Osteoblast (primary cell): ENCODE results near the gene TMEM62. TPM values are rescaled to one million over a fixed set of nuclear protein-coding genes. Genes with fewer than 3 reads are reported as not detected.

ENCODE experiments used
- DNase-seq: peaks from one replicate; pipeline ENCODE4 v3.0.0; 2011; ENCODE audit warnings: low spot score, mixed read lengths; ENCODE audit not compliant: insufficient read length; ENCODE audit errors: missing footprints
- H2AFZ ChIP-seq: 2 replicates; pipeline ENCODE4 v1.6.0; 2011; ENCODE audit warnings: mild to moderate bottlenecking, low read length
- H3K27ac ChIP-seq: 2 replicates; pipeline ENCODE4 v1.5.1; 2011; ENCODE audit warnings: mild to moderate bottlenecking, low read depth, low read length, moderate library complexity
- H3K27me3 ChIP-seq: 2 replicates; pipeline ENCODE4 v1.6.0; 2012; ENCODE audit warnings: mild to moderate bottlenecking, control low read depth, inconsistent platforms, low read length, moderate library complexity; ENCODE audit not compliant: insufficient read depth
- H3K36me3 ChIP-seq: 2 replicates; pipeline ENCODE4 v1.5.1; 2011; ENCODE audit warnings: mild to moderate bottlenecking, low read length, control low read depth, moderate library complexity; ENCODE audit not compliant: insufficient read depth
- H3K4me1 ChIP-seq: 2 replicates; pipeline ENCODE4 v1.5.1; 2011; ENCODE audit warnings: mild to moderate bottlenecking, low read length, control low read depth, moderate library complexity; ENCODE audit not compliant: insufficient read depth
- H3K4me2 ChIP-seq: 2 replicates; pipeline ENCODE4 v1.6.0; 2011; ENCODE audit warnings: mild to moderate bottlenecking, low read length; ENCODE audit not compliant: insufficient read depth
- H3K4me3 ChIP-seq: fragments of 200-600 bp; sonication (generic); 3 replicates; pipeline ENCODE4 v1.5.1; 2012; ENCODE audit warnings: mild to moderate bottlenecking, low read length, inconsistent platforms; ENCODE audit not compliant: insufficient read depth
- H3K79me2 ChIP-seq: 2 replicates; pipeline ENCODE4 v1.6.0; 2012; ENCODE audit warnings: mild to moderate bottlenecking, low read length, control low read depth, inconsistent platforms; ENCODE audit not compliant: insufficient read depth
- H3K9me3 ChIP-seq: 2 replicates; pipeline ENCODE4 v1.5.1; 2011; ENCODE audit warnings: low read depth, low read length, control low read depth
- H4K20me1 ChIP-seq: 2 replicates; pipeline ENCODE4 v1.6.0; 2012; ENCODE audit warnings: mild to moderate bottlenecking, low read length, control low read depth; ENCODE audit not compliant: insufficient read depth
- total RNA-seq: library from RNA; depleted of rRNA; stranded (reverse); fragments of >200 nt; gene quantifications from 2 replicates; pipeline ENCODE4 v1.2.3, GENCODE V29; 2012
- TF ChIP-seq, protein P1 (sequence below): IDR thresholded peaks from 2 replicates; pipeline ENCODE4 v1.5.1; 2011; ENCODE audit warnings: mild to moderate bottlenecking, low read depth, low read length, moderate library complexity; ENCODE audit errors: extremely low read depth

TMEM62 gene
- total RNA-seq, 1 donor = 17.7 TPM

DNA sequence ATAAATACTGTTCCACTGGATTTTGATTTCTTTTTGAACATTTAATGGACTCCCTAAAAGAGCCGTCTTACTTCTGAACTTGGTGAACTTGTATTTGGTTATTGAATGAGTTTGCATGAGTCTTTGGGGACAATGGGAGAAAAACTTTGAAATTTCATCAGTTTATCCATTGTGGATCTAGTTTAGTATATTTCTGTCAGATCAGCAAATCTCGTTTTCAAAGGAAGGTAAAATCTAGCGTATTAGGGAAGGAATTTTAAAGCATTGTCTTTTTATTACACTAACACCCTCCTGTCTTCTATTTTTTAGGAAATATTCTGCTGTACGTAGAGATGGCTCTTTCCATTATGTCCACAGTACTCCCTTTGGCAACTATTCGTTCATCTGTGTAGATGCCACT, 12.8 kb downstream of the TMEM62 start:
- Histone ChIP-seq H4K20me1 (no peaks in the 10 kb centered on the region), H3K4me3 (no peak overlapping the region), H2AFZ (no peak overlapping the region), H3K27ac (no peak overlapping the region), H3K79me2 (no peaks in the 10 kb centered on the region), H3K9me3 (no peaks in the 10 kb centered on the region), H3K36me3 (no peaks in the 10 kb centered on the region), H3K27me3 (no peaks in the 10 kb centered on the region), H3K4me2 (no peak overlapping the region), H3K4me1 (peaks cover 10% of the 10 kb centered on the region)
- DNase-seq = no peak
- TF ChIP-seq, protein P1, sequence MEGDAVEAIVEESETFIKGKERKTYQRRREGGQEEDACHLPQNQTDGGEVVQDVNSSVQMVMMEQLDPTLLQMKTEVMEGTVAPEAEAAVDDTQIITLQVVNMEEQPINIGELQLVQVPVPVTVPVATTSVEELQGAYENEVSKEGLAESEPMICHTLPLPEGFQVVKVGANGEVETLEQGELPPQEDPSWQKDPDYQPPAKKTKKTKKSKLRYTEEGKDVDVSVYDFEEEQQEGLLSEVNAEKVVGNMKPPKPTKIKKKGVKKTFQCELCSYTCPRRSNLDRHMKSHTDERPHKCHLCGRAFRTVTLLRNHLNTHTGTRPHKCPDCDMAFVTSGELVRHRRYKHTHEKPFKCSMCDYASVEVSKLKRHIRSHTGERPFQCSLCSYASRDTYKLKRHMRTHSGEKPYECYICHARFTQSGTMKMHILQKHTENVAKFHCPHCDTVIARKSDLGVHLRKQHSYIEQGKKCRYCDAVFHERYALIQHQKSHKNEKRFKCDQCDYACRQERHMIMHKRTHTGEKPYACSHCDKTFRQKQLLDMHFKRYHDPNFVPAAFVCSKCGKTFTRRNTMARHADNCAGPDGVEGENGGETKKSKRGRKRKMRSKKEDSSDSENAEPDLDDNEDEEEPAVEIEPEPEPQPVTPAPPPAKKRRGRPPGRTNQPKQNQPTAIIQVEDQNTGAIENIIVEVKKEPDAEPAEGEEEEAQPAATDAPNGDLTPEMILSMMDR = no peak

GRCh38 chr15:43150191-43150929, 17.0 kb downstream of the TMEM62 start:
- H3K4me2 ChIP-seq = peak overlapping the region; percentile 3
- peak overlapping the region; percentile 12 for H2AFZ ChIP-seq
- H3K4me1 ChIP-seq = peaks cover 10% of the 10 kb centered on the region
- peaks cover 17% of the 10 kb centered on the region for H3K36me3 ChIP-seq
- peak overlapping the region; percentile 78 for H3K27ac ChIP-seq
- H3K9me3 ChIP-seq = no peaks in the 10 kb centered on the region
- DNase-seq = peak; percentile 92
- H3K79me2 ChIP-seq = no peaks in the 10 kb centered on the region
- H3K4me3 ChIP-seq = no peak overlapping the region
- no peaks in the 10 kb centered on the region for H4K20me1 ChIP-seq
- TF ChIP-seq, protein P1 = no peak
- no peaks in the 10 kb centered on the region for H3K27me3 ChIP-seq

- no peaks in the 10 kb centered on the region for H3K27me3 ChIP-seq
- DNase-seq = no peak
- TF ChIP-seq, protein P1 = no peak
- H3K27ac ChIP-seq = peak overlapping the region; percentile 78
- H3K4me1 ChIP-seq = peaks cover 10% of the 10 kb centered on the region
- H3K79me2 ChIP-seq = no peaks in the 10 kb centered on the region
- no peak overlapping the region for H3K4me3 ChIP-seq
- H4K20me1 ChIP-seq = no peaks in the 10 kb centered on the region
- H3K4me2 ChIP-seq = no peak overlapping the region
- no peaks in the 10 kb centered on the region for H3K9me3 ChIP-seq
- H3K36me3 ChIP-seq = peaks cover 17% of the 10 kb centered on the region
- H2AFZ ChIP-seq = no peak overlapping the region
These were observed 18.3 kb downstream of the TMEM62 start for GRCh38 chr15:43151688-43152087.

DNA sequence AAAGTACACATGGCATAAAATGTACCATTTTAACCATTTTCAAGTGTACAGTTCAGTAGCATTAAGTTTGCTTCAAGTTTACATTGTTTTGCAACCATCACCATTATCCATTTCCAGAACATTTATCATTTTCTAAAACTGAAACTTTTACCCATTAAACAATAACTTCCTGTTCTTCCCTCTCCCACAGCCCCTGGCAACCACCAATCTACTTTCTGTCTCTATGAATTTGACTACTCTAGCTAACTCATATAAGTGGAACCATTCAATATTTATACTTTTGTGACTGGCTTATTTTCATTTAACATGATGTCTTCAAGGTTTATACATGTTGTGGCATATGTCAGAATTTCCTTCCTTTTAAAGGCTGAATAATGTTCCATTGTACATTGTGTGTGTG, 19.9 kb downstream of the TMEM62 start:
- no peak overlapping the region for H2AFZ ChIP-seq
- no peak overlapping the region for H3K27ac ChIP-seq
- no peak overlapping the region for H3K4me3 ChIP-seq
- no peaks in the 10 kb centered on the region for H4K20me1 ChIP-seq
- peaks cover 10% of the 10 kb centered on the region for H3K4me1 ChIP-seq
- H3K79me2 ChIP-seq = no peaks in the 10 kb centered on the region
- H3K4me2 ChIP-seq = no peak overlapping the region
- no peaks in the 10 kb centered on the region for H3K9me3 ChIP-seq
- DNase-seq = no peak
- H3K36me3 ChIP-seq = peaks cover 17% of the 10 kb centered on the region
- TF ChIP-seq, protein P1 = no peak
- H3K27me3 ChIP-seq = no peaks in the 10 kb centered on the region
